Transverse colon (tissue), 4 donors: ENCODE data around the gene TXNDC11. TPM values are rescaled to one million over a fixed set of nuclear protein-coding genes. Genes with fewer than 3 reads are reported as not detected.

Experiments
- DNase-seq: peaks from one replicate; pipeline ENCODE4 v3.0.0-alpha.2; 2019
- H3K27ac ChIP-seq, 4 donors: fragments of 200-600 bp; sonication (generic); 2 replicates each; pipeline ENCODE4 v1.5.1; 2016 to 2018; ENCODE audit warnings: inconsistent platforms in 4 of 4
- H3K27me3 ChIP-seq: fragments of 200-600 bp; sonication (generic); 2 replicates; pipeline ENCODE4 v1.5.1; 2017; ENCODE audit warnings: inconsistent platforms
- H3K36me3 ChIP-seq, 4 donors: fragments of 200-600 bp; sonication (generic); 2 replicates each; pipeline ENCODE4 v1.5.1; 2017 to 2019; ENCODE audit warnings: inconsistent platforms in 4 of 4
- H3K4me1 ChIP-seq, 4 donors: fragments of 200-600 bp; sonication (generic); 2 replicates each; pipeline ENCODE4 v1.5.1; 2017 to 2020; ENCODE audit warnings: inconsistent platforms in 4 of 4
- H3K4me3 ChIP-seq, 4 donors: fragments of 200-600 bp; sonication (generic); 1 replicate in 1 of 4; 2 replicates in 3 of 4; pipeline versions ENCODE4 v1.5.1 to v1.6.1; 2017 to 2019; ENCODE audit warnings: inconsistent platforms in 4 of 4
- H3K9me3 ChIP-seq, 2 donors: fragments of 200-600 bp; sonication (generic); 2 replicates each; pipeline ENCODE4 v1.5.1; 2017 to 2019; ENCODE audit warnings: inconsistent platforms in 2 of 2
- EP300 ChIP-seq: sonication (generic); formaldehyde crosslinking; IDR thresholded peaks from one replicate; pipeline ENCODE4 v1.6.1; 2017; ENCODE audit warnings: antibody characterized with exemption, low read depth
- POLR2A ChIP-seq: fragments of 450-650 bp; IDR thresholded peaks from one replicate; pipeline ENCODE4 v1.6.1; 2016; ENCODE audit warnings: antibody characterized with exemption, mild to moderate bottlenecking, moderate library complexity
- POLR2AphosphoS5 ChIP-seq, 3 donors: sonication (generic); formaldehyde crosslinking; IDR thresholded peaks; one replicate each; pipeline ENCODE4 v1.6.1; 2016; ENCODE audit warnings: antibody characterized with exemption in 3 of 3
- WGBS, 2 donors: methylation state at CpG; one replicate each; pipeline ENCODE4 v1.1.5; 2018; ENCODE audit warnings: low coverage in 1 of 2; 5-methylcytosine and 5-hydroxymethylcytosine counted together
- in situ Hi-C, 4 donors: fragments of 200-750 bp; cut with MboI; loops; one replicate each; pipeline versions ENCODE4 v1.15.0 to v1.15.1; 2017; ENCODE audit warnings: low sequenced_read_pairs in 3 of 4, low pct_ligation_motif_present in 1 of 4, low pct_unique_long_range_greater_than_20kb in 1 of 4
- intact Hi-C: fragments of 100-400 bp; cut with DNase I; formaldehyde crosslinking; loops from one replicate; pipeline ENCODE4 v1.15.1; 2023; ENCODE audit warnings: low total_unique reads
- total RNA-seq, 4 donors: library from RNA; depleted of rRNA; stranded (reverse); fragments of >200 nt; gene quantifications; one replicate each; pipeline ENCODE4 v1.1.0, GENCODE V29; 2016
- TF ChIP-seq, protein P1 (sequence below), 5 experiments: fragments of 200-600 bp in 3 of 5; fragments of 450-650 bp in 2 of 5; sonication (generic) in 3 of 5; IDR thresholded peaks; 1 replicate in 2 of 5; 2 replicates in 3 of 5; pipeline ENCODE4 v1.5.1; 2016 to 2017; ENCODE audit warnings: antibody characterized with exemption in 5 of 5, inconsistent platforms in 3 of 5, mild to moderate bottlenecking in 2 of 5, moderate library complexity in 1 of 5

Gene TXNDC11
- total RNA-seq, 4 donors from 2014 or later: 66.8 to 105 (median 71.1) TPM

DNA sequence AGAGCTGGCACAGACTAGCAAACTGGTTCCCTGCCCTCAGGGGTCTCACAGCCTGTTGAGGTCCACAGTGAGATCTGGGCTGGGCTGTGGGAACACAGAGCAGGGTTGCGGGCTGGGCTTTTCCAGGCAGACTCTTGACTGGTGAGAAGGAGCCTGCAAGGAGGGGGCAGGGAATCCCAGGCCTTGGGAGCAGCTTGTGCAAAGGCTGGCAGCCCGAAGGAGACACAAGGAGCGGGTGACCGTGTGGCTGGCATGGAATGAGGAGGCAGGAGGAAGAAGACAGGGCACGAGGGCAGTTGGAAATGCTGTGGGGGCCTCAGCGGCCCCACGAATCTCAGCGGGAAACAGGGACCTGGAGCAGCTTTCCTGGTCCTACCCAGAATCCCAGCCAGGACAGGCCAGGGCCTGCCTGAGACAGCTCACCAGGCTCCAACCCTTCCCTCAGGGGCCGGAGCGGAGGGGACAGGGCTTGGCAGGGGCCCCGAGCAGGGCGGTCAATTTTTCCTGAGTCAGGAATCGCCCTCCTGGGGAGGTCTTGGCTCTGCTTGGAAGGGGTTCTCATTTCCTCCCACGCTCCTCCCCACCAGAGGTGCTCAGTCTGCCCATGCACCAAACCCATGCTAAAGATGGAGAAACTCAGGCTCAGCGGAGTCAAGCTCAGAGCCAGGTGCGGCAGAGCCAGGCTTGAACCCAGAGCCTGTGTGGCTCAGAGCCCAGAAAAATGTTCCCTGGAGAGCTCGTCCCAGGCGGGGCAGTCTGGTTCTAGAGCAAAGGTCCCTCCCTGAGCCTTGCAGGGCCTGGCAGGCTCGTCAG is 83.6 kb downstream of the TXNDC11 start:
- no peaks in the 10 kb centered on the region for H3K4me1 ChIP-seq
- in situ Hi-C loops: no loop called here
- H3K27me3 ChIP-seq: no peaks in the 10 kb centered on the region
- no peak overlapping the region for H3K27ac ChIP-seq
- no peak for DNase-seq
- TF ChIP-seq POLR2AphosphoS5 (IDR thresholded peaks at IDR 0.05) (no peak), POLR2A (no peak), EP300 (no peak)
- TF ChIP-seq, protein P1, sequence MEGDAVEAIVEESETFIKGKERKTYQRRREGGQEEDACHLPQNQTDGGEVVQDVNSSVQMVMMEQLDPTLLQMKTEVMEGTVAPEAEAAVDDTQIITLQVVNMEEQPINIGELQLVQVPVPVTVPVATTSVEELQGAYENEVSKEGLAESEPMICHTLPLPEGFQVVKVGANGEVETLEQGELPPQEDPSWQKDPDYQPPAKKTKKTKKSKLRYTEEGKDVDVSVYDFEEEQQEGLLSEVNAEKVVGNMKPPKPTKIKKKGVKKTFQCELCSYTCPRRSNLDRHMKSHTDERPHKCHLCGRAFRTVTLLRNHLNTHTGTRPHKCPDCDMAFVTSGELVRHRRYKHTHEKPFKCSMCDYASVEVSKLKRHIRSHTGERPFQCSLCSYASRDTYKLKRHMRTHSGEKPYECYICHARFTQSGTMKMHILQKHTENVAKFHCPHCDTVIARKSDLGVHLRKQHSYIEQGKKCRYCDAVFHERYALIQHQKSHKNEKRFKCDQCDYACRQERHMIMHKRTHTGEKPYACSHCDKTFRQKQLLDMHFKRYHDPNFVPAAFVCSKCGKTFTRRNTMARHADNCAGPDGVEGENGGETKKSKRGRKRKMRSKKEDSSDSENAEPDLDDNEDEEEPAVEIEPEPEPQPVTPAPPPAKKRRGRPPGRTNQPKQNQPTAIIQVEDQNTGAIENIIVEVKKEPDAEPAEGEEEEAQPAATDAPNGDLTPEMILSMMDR (IDR thresholded peaks at IDR 0.05): no peak
- no peaks in the 10 kb centered on the region for H3K36me3 ChIP-seq
- WGBS, 2 donors: 34 to 76% methylated on average over 4 to 18 of the region's 19 CpGs
- no peaks in the 10 kb centered on the region for H3K9me3 ChIP-seq
- H3K4me3 ChIP-seq: no peak overlapping the region
- intact Hi-C loops: no loop called here

DNA sequence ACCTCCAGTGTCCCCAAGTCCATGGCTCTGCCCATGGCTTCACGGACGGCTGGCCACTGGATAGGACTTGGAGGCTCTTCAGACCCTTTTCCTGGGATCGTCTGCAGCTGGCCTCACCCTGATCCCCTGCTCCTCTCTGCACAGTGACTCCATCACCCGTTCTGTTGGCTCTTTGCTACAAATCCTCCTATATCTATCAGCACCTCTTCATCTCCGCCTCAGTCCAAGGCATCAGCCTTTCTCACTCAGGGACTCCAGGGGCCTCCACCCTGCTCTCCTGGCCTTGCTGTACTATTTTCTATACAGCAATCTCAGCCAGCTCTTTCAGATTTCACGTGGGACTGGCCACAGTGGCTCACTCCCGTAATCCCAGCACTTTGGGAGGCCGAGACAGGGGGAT is 85.1 kb downstream of the TXNDC11 start:
- H3K36me3 ChIP-seq: no peaks in the 10 kb centered on the region
- intact Hi-C loops (no loop called here), in situ Hi-C loops (no loop called here)
- no peaks in the 10 kb centered on the region for H3K9me3 ChIP-seq
- TF ChIP-seq POLR2A: no peak
- no peak for TF ChIP-seq EP300
- TF ChIP-seq, protein P1 (IDR thresholded peaks at IDR 0.05): no peak
- TF ChIP-seq POLR2AphosphoS5 (IDR thresholded peaks at IDR 0.05): no peak
- no peak overlapping the region for H3K27ac ChIP-seq
- 92% methylated on average over 4 to 8 of the region's 8 CpGs for WGBS, 2 donors
- DNase-seq: no peak
- H3K27me3 ChIP-seq: no peaks in the 10 kb centered on the region
- no peaks in the 10 kb centered on the region for H3K4me1 ChIP-seq
- no peak overlapping the region for H3K4me3 ChIP-seq

DNA sequence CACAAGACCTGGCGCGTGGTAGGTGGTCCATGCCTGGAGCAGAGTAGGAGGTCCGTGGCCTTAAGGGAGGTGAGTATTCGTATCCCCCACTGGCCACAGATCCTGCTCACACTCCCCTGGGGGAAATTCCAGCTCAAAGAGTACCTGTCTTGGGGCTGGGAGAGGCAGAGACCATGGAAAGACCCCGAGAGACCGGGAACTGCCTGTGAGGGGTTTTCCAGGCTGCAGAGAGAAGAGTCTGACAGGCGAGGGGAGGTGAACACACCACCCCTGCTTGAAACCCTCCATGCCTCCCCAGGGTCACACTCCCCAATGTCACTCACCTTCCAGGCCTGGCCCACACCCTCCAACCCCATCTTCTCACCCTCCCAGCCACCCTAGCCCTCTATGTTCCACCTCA is 87.0 kb downstream of the TXNDC11 start:
- WGBS, 2 donors: 94% methylated on average over 7 of the region's 7 CpGs; no CpG with 5 or more reads in 1 of the 2 donors
- TF ChIP-seq EP300: no peak
- TF ChIP-seq POLR2AphosphoS5 (IDR thresholded peaks at IDR 0.05): no peak
- no peak for TF ChIP-seq POLR2A
- TF ChIP-seq, protein P1 (IDR thresholded peaks at IDR 0.05): no peak
- DNase-seq: no peak
- Histone ChIP-seq H3K4me3 (no peak overlapping the region), H3K36me3 (no peaks in the 10 kb centered on the region), H3K27me3 (no peaks in the 10 kb centered on the region), H3K9me3 (no peaks in the 10 kb centered on the region), H3K27ac (no peak overlapping the region), H3K4me1 (no peaks in the 10 kb centered on the region)
- in situ Hi-C loops: no loop called here
- intact Hi-C loops: no loop called here

DNA sequence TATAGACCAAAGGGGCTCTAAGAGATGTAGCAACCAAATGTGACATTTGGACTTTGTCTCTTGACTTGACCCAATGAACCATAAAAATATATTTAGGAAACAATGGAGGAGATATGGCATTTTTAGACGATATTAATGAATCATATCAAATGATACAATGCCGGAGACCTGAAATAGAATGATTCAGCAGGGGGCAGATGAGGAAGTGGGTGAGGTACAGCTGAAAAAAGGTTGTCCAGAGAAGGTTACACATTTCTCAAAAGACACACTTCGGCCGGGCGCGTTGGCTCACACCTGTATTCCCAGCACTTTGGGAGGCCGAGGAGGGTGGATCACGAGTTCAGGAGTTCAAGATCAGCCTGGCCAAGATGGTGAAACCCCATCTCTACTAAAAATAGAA is 90.9 kb downstream of the TXNDC11 start:
- Histone ChIP-seq H3K36me3 (no peaks in the 10 kb centered on the region), H3K27me3 (no peaks in the 10 kb centered on the region), H3K4me3 (no peak overlapping the region), H3K4me1 (no peaks in the 10 kb centered on the region), H3K27ac (no peak overlapping the region), H3K9me3 (no peaks in the 10 kb centered on the region)
- intact Hi-C loops: no loop called here
- no peak for DNase-seq
- WGBS, 2 donors: 73 to 81% methylated on average over 8 of the region's 8 CpGs
- in situ Hi-C loops: no loop called here
- TF ChIP-seq POLR2AphosphoS5 (IDR thresholded peaks at IDR 0.05) (no peak), POLR2A (no peak), EP300 (no peak)
- TF ChIP-seq, protein P1 (IDR thresholded peaks at IDR 0.05): no peak
